Suprapubic skin (tissue), 4 donors: ENCODE results near the gene OFD1.

Experiments used
- EP300 ChIP-seq: sonication (generic); formaldehyde crosslinking; IDR thresholded peaks from one replicate; pipeline ENCODE4 v1.6.1; 2017; ENCODE audit warnings: antibody characterized with exemption
- POLR2A ChIP-seq, 2 donors: fragments of 450-650 bp; IDR thresholded peaks; one replicate each; pipeline ENCODE4 v1.6.1; 2017; ENCODE audit warnings: antibody characterized with exemption in 2 of 2, mild to moderate bottlenecking in 2 of 2, moderate library complexity in 2 of 2
- POLR2AphosphoS5 ChIP-seq, 3 donors: sonication (generic); formaldehyde crosslinking; IDR thresholded peaks; one replicate each; pipeline ENCODE4 v1.6.1; 2017; ENCODE audit warnings: antibody characterized with exemption in 3 of 3
- TF ChIP-seq, protein P1 (sequence below), 2 donors: fragments of 200-600 bp in 1 of 2; fragments of 450-650 bp in 1 of 2; sonication (generic) in 1 of 2; IDR thresholded peaks; one replicate each; pipeline ENCODE4 v1.5.1; 2016 to 2019; ENCODE audit warnings: antibody characterized with exemption in 2 of 2, mild to moderate bottlenecking in 1 of 2, moderate library complexity in 1 of 2

DNA sequence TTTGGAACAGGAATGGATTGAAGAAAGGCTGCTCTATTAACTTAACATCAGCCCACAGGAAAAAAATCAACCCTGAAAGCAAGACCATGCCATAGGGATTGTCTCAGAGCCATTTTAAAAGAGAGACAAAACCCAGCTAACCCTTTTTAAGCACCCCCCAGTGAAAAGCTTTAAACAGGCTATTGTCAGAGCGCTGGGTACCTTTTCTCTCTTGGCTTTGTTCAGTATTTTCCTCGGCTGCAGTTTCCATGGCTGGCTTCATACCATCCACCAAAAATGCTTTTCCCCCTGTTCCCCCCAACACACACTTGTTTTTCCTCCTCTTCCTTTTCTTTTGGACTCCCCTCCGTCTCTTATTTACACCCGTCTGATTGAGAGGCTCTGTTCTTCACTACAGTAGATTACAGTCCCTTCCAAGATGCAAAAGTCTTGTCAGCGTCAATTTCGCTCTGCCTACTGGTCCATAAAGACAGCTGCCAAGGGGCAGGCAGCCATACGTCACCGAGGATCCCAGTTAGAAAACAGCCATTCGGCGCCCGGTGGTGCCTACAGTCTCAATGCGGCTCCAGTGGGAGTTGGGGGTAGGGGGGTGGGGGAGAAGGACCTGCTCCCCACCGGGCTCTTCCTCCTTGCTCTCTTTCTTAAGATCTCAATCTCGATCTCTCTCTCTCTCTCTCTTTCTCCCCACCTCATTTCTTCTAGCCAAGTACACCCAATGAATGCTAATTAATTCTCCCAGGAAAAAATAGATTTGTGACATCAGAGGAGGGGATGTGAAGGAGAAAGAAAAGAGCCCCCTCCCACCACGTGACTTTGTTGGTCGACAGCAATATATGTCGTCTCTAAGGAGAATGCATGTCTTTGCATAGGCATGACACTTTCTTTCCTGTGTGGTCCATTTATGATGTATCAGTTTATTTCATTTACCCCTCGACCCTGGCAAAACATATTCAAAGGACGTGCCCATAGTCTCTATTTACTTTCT is 82.4 kb downstream of the OFD1 start, which contains the start of gene GPM6B:
- TF ChIP-seq, protein P1, sequence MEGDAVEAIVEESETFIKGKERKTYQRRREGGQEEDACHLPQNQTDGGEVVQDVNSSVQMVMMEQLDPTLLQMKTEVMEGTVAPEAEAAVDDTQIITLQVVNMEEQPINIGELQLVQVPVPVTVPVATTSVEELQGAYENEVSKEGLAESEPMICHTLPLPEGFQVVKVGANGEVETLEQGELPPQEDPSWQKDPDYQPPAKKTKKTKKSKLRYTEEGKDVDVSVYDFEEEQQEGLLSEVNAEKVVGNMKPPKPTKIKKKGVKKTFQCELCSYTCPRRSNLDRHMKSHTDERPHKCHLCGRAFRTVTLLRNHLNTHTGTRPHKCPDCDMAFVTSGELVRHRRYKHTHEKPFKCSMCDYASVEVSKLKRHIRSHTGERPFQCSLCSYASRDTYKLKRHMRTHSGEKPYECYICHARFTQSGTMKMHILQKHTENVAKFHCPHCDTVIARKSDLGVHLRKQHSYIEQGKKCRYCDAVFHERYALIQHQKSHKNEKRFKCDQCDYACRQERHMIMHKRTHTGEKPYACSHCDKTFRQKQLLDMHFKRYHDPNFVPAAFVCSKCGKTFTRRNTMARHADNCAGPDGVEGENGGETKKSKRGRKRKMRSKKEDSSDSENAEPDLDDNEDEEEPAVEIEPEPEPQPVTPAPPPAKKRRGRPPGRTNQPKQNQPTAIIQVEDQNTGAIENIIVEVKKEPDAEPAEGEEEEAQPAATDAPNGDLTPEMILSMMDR (IDR thresholded peaks at IDR 0.05), result no peak
- TF ChIP-seq POLR2AphosphoS5 (IDR thresholded peaks at IDR 0.05) (no peak), POLR2A (IDR thresholded peaks at IDR 0.05) (no peak), EP300 (no peak)
